ENCODE measurements around the gene PRF1.

DNA sequence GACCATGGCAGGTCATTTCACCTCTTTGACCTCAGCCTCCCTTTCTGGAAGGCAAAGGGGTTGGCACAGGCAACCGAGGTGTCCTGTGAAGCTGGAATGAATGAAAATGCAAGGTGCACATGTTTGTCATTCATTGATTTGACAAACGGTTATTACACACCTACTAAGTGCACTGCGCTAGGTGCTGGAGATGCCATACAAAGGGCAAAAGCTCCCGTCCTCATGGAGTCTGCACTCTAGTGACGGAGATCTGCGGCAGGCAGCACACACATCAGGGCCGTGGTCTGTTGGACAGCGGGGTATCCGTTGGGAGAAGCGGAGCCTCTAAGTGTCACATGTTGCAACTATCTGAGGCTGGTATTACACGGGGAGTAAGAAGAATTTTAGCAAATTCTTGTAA is 44.2 kb downstream of the PRF1 start:
- TF ChIP-seq, protein P1, sequence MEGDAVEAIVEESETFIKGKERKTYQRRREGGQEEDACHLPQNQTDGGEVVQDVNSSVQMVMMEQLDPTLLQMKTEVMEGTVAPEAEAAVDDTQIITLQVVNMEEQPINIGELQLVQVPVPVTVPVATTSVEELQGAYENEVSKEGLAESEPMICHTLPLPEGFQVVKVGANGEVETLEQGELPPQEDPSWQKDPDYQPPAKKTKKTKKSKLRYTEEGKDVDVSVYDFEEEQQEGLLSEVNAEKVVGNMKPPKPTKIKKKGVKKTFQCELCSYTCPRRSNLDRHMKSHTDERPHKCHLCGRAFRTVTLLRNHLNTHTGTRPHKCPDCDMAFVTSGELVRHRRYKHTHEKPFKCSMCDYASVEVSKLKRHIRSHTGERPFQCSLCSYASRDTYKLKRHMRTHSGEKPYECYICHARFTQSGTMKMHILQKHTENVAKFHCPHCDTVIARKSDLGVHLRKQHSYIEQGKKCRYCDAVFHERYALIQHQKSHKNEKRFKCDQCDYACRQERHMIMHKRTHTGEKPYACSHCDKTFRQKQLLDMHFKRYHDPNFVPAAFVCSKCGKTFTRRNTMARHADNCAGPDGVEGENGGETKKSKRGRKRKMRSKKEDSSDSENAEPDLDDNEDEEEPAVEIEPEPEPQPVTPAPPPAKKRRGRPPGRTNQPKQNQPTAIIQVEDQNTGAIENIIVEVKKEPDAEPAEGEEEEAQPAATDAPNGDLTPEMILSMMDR (IDR thresholded peaks at IDR 0.05; ENCODE audit: low read depth, low read length, poor library complexity, severe bottlenecking): no peak
- TF ChIP-seq EZH2phosphoT487 (IDR thresholded peaks at IDR 0.05; ENCODE audit: borderline replicate concordance, low read length): no peak

Measured in DOHH2 (cell line).